ENCODE results near the gene MSMB.
"Not testable (repeated sequence)": the region's sequence is repeated elsewhere in the genome, so short reads cannot be mapped to it uniquely, and the experiment has no call there.

The MSMB gene

DNA sequence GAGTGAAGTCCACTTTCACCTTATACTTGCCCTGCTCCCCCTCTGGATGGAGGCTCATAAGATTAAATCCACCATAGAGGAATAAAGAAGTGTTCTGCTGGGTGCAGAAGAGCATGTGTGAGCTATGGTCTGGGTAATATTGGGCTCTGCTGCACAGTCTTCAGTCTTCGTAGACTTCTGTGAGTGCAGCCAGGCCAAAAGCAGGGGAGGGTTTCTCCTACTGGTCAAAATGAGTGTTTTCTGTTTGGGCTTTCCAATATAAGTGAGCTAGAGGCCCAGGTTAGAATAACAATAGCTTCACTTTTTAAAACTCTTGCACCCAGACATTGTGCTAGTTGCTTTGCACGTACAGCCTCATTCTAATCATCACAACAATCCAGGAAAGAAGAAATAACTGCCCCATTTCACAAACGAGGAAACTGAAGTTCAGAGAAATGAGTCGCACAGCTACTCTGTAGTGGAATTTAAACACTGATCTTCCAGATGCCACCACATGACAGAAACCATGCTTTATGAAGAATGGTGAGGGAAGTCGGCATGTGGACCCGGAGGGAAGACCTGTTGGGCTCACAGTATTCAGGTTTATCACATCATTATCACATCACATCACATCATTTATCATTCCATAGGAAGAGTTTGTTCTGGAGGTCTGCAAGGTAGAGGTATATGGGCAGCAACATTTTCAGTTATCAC lies 23.8 kb upstream of the MSMB start:
- no peak for DNase-seq

- no peak for DNase-seq
Measured at GRCh38 chr10:46068905-46069304, 22.8 kb upstream of the MSMB start.

GRCh38 chr10:46068117-46068516 lies 22.0 kb upstream of the MSMB start:
- no peak for DNase-seq

GRCh38 chr10:46064269-46064817 lies 18.3 kb upstream of the MSMB start:
- DNase-seq: no peak

DNA sequence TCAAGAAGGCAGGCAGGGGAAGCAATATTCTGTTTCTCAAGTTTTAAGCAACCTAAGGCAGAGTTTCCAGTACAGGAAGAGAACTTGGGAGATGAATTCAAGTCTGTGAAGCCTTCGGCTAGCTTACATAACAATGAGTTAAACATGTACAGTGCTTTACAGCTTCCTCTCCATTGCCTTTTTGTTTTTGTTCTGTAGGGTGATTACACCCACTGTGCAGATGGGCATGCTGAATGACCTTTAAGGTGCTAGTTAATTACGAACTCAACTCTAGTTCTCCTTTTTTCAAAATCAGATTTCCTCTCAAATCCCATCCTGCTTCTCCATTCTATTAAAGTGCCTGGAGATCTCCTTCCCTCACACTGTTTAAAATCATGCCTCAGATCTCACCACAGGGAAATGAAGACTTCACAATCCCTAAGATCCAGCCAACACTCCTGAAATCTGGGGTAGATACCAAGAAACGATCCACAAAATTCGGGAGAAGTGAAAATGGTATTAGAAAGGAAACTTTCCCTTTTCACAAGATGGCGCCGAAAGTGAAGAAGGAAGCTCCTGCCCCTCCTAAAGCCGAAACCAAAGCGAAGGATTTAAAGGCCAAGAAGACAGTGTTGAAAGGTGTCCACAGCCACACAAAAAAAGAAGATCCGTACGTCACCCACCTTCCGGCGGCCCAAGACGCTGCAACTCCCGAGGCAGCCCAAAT lies 16.8 kb upstream of the MSMB start:
- no peak for DNase-seq

GRCh38 chr10:46060706-46061105 lies 14.6 kb upstream of the MSMB start:
- no peak for DNase-seq

- not testable (repeated sequence) for DNase-seq
Measured at GRCh38 chr10:46057927-46058326, 11.9 kb upstream of the MSMB start.

- DNase-seq: no peak
Measured at GRCh38 chr10:46057038-46057437, 11.0 kb upstream of the MSMB start.

GRCh38 chr10:46055771-46056170 lies 9.7 kb upstream of the MSMB start:
- no peak for DNase-seq

DNA sequence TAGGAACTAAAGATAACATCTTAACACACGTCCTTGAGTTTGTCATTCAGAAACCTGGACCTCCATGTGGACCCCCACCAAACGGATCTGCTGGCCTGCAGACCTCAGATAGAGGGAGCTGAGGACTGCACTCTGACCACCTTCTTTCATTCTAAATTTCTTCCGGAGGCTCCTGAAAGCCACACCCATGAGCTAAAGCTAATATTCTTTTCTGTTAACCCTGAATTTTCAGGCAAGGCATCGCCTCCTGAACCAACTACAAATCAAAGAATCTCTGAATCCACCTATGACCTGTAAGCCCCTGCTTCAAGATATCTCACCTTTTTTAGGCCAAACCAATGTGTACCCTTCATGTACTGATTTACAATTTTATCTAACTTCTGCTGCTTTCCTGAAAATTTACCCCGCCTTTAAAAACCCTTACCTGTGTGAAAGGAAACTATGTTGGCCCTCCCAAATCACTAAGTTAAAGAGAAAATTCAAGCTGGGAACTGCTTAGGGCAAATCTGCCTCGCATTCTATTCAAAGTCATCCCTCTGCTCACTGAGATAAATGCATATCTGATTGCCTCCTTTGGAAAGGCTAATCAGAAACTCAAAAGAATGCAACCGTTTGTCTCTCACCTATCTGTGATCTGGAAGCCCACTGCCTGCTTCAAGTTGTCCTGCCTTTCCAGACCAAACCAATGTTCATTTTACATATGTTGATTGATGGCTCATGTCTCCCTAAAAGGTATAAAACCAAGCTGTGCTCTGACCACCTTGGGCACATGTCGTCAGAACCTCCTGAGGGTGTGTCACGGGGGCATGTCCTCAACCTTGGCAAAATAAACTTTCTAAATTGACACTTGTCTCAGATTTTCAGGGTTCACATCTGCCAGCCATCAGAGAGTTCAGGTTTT lies 7.7 kb upstream of the MSMB start:
- no peak for DNase-seq

GRCh38 chr10:46052791-46053375 lies 6.8 kb upstream of the MSMB start:
- DNase-seq: no peak

- no peak for DNase-seq
Measured at GRCh38 chr10:46052057-46052790, 6.2 kb upstream of the MSMB start.

DNA sequence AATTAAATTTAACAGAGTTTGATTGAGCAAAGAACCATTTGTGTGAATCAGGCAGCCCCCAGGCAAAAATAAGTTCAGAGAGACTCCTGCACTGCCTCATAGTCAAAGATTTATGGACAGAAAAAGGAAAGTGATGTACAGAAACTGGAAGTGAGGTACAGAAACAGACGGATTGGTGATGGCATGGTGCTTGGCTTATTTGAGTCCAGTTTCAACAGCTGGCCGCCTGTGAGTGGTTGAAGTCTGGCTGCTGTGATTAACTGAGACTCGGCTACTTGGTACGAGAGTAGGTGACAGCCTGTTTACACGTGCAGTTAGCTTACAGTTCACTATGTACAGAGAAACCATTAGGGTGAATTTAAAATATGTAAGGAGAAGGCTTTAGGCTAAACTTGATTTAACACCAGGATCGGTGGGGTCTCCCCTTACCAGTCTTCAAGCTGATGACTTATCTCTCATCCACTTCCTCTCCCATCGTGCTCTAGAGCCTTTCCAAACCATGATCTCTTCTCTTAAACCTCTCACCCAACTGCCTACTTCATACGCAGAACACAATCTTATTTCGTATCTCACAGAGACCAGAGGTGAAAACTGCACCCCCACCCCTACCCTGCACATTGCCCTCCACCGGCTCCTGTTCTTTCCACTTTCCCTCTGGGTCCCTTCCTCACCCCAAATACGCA lies 5.0 kb upstream of the MSMB start:
- DNase-seq: no peak

- DNase-seq: not testable (repeated sequence)
Measured at GRCh38 chr10:46049497-46049831, 3.4 kb upstream of the MSMB start.

- DNase-seq: no peak
Measured at GRCh38 chr10:46048152-46048551, 2.1 kb upstream of the MSMB start.

DNA sequence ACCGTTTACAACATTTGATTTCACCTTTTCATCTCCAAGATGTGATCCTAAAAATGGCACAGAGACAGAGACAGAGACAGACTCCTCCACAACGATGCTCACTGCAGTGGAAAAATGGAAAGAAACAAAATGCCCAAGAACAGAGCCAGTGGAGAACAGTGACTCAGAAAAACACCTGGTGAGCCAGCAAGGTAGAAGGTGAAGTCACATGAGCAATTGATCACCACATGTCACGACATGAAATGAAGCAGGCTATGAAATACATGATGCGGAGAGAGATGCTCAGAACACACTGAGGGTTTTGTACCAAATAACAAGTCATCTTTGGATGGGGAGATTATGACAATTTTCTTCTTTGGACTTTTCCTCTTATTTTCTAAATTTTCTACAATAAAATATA lies 3.5 kb downstream of the MSMB start:
- DNase-seq: no peak

GRCh38 chr10:46040004-46040403 lies 6.1 kb downstream of the MSMB start:
- DNase-seq: no peak

DNA sequence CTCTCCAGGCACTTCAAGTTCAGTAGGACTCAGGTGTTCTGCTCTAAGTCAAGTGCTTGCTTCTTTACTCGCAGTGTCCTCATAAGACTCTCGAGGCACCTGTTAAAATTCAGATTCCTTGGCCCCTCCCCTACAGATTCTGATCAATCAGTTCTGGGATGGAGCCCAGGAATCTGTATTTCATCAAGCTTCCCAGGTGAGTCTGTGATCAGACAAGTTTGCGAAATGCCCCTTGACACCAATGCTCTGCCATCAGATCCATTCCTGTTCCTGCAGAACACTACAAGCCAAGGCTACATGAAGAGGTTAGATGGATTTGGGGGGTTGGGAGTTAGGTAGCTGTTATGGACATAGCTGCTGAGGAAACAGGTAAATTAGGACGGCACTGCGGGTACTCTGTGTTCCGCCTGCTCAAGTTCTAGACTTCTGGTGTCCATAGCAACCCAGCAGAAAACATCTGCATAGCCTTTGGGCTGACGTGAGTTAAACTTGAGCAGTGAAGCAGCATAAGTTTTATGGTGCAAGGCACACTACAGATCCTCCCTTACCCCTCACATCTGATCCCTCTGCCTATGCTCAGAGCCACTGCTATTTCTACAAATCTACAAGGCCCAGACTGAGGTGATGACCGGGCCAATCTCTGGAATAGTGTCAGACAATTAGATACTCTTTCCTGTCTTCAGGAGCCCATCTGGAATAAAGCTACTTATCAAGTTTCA lies 8.8 kb downstream of the MSMB start:
- no peak for DNase-seq

- no peak for DNase-seq
Measured at GRCh38 chr10:46035923-46036849, 9.9 kb downstream of the MSMB start.

GRCh38 chr10:46033602-46034011 lies 12.5 kb downstream of the MSMB start:
- no peak for DNase-seq

Measured in effector CD4-positive, alpha-beta T cell (primary cell).